DND-41 (cell line): Measurements from ENCODE around the gene STRN.
"Not testable (repeated sequence)": the region's sequence is repeated elsewhere in the genome, so short reads cannot be mapped to it uniquely, and the experiment has no call there.

ENCODE experiments used
- ATAC-seq: fragments of 200-7000 bp; cut with Tn5 transposase; 3 replicates; pipeline ENCODE4 v1.9.1; 2021; ENCODE audit warnings: low read depth; ENCODE audit not compliant: insufficient read depth
- DNase-seq: peaks from one replicate; pipeline ENCODE4 v3.0.0-alpha.2; 2020
- H2AFZ ChIP-seq: 2 replicates; pipeline ENCODE4 v1.6.0; 2012; ENCODE audit warnings: low read depth, low read length
- H3K27ac ChIP-seq: 2 replicates; pipeline ENCODE4 v1.5.1; 2012; ENCODE audit warnings: low read length, inconsistent platforms
- H3K27me3 ChIP-seq: fragments of 200-600 bp; sonication (generic); 2 replicates; pipeline ENCODE4 v1.6.0; 2012; ENCODE audit warnings: low read length, mild to moderate bottlenecking, inconsistent platforms; ENCODE audit not compliant: insufficient read depth, poor library complexity
- H3K36me3 ChIP-seq: 2 replicates; pipeline ENCODE4 v1.5.1; 2012; ENCODE audit warnings: low read length, inconsistent platforms; ENCODE audit not compliant: insufficient read depth
- H3K4me1 ChIP-seq: 2 replicates; pipeline ENCODE4 v1.5.1; 2012; ENCODE audit warnings: mild to moderate bottlenecking, low read length; ENCODE audit not compliant: insufficient read depth
- H3K4me2 ChIP-seq: 2 replicates; pipeline ENCODE4 v1.6.0; 2012; ENCODE audit warnings: mild to moderate bottlenecking, moderate library complexity, low read length, inconsistent platforms; ENCODE audit not compliant: insufficient read depth
- H3K4me3 ChIP-seq, 2 experiments: fragments of 200-600 bp in 1 of 2; shearing (Covaris generic) in 1 of 2; 2 replicates each; pipeline ENCODE4 v1.5.1; 2012 to 2016; ENCODE audit warnings: inconsistent platforms in 2 of 2, low read length in 2 of 2, mild to moderate bottlenecking in 2 of 2, low read depth in 1 of 2, moderate library complexity in 1 of 2
- H3K79me2 ChIP-seq: 2 replicates; pipeline ENCODE4 v1.6.0; 2012; ENCODE audit warnings: low read length, inconsistent platforms; ENCODE audit not compliant: insufficient read depth
- H3K9ac ChIP-seq: 2 replicates; pipeline ENCODE4 v1.6.0; 2012; ENCODE audit warnings: low read depth, mild to moderate bottlenecking, inconsistent platforms, low read length, moderate library complexity
- H3K9me3 ChIP-seq: 2 replicates; pipeline ENCODE4 v1.5.1; 2012; ENCODE audit warnings: low read length, moderate library complexity, mild to moderate bottlenecking, inconsistent platforms; ENCODE audit not compliant: insufficient read depth, severe bottlenecking
- H4K20me1 ChIP-seq: 2 replicates; pipeline ENCODE4 v1.6.0; 2012; ENCODE audit warnings: low read length; ENCODE audit not compliant: insufficient read depth
- EZH2 ChIP-seq: IDR thresholded peaks from 3 replicates; pipeline ENCODE4 v1.6.1; 2012; ENCODE audit warnings: borderline replicate concordance, low read depth, mild to moderate bottlenecking, moderate library complexity, low read length, inconsistent platforms; ENCODE audit not compliant: severe bottlenecking
- TF ChIP-seq, protein P1 (sequence below): IDR thresholded peaks from 2 replicates; pipeline ENCODE4 v1.5.1; 2012; ENCODE audit warnings: borderline replicate concordance, low read length, moderate library complexity, mild to moderate bottlenecking; ENCODE audit not compliant: poor library complexity, severe bottlenecking; ENCODE audit errors: extremely low read depth

Gene STRN

DNA sequence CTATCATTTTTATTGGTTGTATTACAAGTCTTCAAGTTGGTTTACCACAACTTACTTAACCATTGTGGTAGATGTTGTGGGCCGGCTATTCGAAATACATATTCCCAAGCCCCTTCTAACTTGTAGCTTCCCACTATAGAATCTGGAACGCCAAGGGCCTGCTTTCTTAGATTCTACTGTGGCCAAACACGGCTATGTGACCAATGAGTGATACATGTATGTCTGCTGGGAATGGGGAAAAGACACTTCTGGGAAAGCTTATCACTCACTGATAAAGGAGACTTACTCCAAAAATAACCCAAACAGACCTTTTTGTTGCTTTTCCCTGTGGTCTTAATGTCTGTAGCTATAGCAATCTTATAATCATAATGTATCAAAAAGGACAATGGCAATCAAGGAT lies 24.5 kb downstream of the STRN start:
- no peaks in the 10 kb centered on the region for H3K4me1 ChIP-seq
- H3K4me3 ChIP-seq = no peak overlapping the region
- no peak for DNase-seq
- no peak overlapping the region for H3K4me2 ChIP-seq
- H3K27me3 ChIP-seq = no peaks in the 10 kb centered on the region
- peaks cover 17% of the 10 kb centered on the region for H3K79me2 ChIP-seq
- no peak for TF ChIP-seq EZH2
- TF ChIP-seq, protein P1, sequence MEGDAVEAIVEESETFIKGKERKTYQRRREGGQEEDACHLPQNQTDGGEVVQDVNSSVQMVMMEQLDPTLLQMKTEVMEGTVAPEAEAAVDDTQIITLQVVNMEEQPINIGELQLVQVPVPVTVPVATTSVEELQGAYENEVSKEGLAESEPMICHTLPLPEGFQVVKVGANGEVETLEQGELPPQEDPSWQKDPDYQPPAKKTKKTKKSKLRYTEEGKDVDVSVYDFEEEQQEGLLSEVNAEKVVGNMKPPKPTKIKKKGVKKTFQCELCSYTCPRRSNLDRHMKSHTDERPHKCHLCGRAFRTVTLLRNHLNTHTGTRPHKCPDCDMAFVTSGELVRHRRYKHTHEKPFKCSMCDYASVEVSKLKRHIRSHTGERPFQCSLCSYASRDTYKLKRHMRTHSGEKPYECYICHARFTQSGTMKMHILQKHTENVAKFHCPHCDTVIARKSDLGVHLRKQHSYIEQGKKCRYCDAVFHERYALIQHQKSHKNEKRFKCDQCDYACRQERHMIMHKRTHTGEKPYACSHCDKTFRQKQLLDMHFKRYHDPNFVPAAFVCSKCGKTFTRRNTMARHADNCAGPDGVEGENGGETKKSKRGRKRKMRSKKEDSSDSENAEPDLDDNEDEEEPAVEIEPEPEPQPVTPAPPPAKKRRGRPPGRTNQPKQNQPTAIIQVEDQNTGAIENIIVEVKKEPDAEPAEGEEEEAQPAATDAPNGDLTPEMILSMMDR = no peak
- H3K9ac ChIP-seq = no peak overlapping the region
- no peak overlapping the region for H3K27ac ChIP-seq
- ATAC-seq = no peak
- H3K9me3 ChIP-seq = no peaks in the 10 kb centered on the region
- H4K20me1 ChIP-seq = no peaks in the 10 kb centered on the region
- no peak overlapping the region for H2AFZ ChIP-seq
- H3K36me3 ChIP-seq = no peaks in the 10 kb centered on the region; the same call in 1 of the 2 replicates

DNA sequence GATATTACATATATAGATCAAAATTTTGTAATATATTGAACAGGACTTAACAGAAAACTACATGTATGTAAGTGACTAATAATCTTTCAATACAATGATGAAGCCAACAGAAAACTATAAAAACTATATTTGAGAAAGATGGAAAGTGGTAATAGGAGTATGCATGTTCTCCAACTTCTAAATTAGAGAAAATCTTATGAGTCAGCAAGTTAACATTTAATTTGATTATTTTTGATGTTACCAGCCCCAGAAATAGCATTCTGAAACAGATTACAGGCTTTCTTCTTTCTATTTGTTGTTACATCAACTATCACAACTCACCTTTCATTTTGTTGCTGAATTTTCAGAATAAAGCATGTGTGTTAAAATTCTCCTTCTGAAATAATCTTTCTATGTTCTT lies 29.8 kb downstream of the STRN start:
- not testable (repeated sequence) for H3K9me3 ChIP-seq, H3K27me3 ChIP-seq, H3K27ac ChIP-seq, H3K4me2 ChIP-seq, H3K4me3 ChIP-seq, DNase-seq, H3K9ac ChIP-seq, ATAC-seq, H3K4me1 ChIP-seq, H4K20me1 ChIP-seq, H3K36me3 ChIP-seq, H2AFZ ChIP-seq
- H3K79me2 ChIP-seq = peaks cover 12% of the 10 kb centered on the region; the same call in 1 of the 2 replicates

DNA sequence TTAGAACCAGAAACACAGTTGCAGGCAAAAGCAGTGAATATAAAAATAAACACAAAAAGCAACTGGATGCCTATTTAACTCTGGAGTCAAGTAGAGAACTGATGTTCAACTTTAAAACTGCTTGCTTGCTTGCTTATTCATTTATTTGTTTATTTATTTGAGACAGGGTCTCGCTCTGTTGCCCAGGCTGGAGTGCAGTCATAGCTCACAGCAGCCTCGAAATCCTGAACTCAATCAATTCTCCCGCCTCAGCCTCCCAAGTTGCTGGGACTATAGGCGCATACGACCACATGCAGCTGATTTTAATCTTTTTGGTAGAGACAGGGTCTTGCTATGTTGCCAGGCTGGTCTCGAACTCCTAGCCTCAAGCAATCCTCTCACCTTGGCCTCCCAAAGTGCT lies 34.6 kb downstream of the STRN start:
- not testable (repeated sequence) for H3K27ac ChIP-seq, ATAC-seq, H4K20me1 ChIP-seq, H3K9me3 ChIP-seq, H2AFZ ChIP-seq, H3K4me3 ChIP-seq, H3K27me3 ChIP-seq, DNase-seq, H3K4me2 ChIP-seq, H3K4me1 ChIP-seq, H3K9ac ChIP-seq, H3K36me3 ChIP-seq
- H3K79me2 ChIP-seq = peaks cover 14% of the 10 kb centered on the region; the same call in 1 of the 2 replicates

DNA sequence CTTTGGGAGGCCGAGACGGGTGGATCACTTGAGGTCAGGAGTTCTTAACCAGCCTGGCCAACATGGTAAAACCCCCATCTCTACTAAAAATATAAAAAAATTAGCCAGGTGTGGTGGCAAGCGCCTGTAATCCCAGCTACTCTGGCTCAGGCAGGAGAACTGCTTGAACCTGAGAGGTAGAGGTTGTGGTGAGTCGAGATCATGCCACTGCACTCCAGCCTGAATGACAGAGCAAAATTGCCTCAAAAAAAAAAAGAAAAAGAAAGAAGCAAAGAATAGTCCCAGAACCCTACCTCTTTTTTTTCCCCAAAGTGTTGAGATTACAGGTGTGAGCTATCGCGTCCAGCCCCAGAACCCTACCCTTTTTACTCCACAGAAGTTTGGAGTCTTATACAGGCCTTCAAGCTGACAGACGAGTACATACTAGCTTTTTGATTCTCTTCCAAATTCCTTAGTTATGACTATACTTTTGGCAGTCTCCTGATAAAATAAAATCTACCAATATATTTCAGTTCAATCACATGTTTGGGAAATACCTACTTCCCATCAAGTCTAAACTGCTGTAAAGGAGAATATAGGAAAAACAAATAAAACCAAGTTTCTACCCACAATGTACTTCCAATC lies 35.4 kb downstream of the STRN start:
- H3K4me2 ChIP-seq, H3K36me3 ChIP-seq, H3K27ac ChIP-seq, H3K27me3 ChIP-seq, H2AFZ ChIP-seq, DNase-seq, H3K4me3 ChIP-seq, ATAC-seq, H3K9ac ChIP-seq, H3K9me3 ChIP-seq, H4K20me1 ChIP-seq, H3K4me1 ChIP-seq: not testable (repeated sequence)
- peaks cover 12% of the 10 kb centered on the region; the same call in 1 of the 2 replicates for H3K79me2 ChIP-seq

DNA sequence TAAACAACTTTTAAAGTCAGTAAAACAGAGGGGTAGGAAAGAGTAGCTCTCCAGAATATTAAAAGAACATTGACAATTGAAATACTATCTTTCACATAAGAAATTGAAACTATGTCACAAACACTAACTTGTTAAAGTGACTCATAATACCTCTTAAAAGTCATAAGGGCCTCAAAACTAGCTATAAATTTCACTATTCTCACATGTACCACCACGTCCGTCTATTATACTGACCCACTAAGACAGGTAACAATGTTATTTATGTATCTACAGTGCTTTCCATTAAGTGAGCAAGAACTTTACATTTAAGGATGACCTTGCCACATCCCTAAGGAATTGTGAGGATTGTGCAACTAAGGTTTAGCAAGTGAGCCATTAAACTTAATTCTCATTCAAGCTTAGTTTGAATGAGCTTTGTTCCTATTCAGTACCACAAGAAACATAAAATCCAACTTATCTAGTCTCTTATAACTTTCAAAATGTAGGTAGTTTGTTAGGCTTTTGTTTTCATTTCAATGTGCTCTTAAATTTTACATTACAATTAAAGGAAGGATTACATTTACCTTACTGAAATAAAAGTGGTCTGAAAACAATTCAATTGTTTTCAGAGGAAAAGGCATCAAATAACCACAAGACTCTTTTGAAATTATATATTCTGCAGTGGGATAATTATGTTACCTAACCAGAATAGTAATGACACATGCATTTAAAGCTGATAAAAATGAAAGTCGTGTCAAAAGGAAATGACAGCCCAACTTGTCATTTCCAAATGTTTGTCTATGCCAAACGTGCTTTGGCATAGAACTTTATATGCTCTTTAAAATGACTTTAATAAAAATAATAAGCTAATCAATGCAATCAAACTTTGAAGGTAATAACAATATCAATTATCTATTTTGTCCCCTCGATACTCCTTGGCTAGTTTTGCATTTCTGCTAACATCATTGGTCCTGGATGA lies 39.9 kb downstream of the STRN start:
- not testable (repeated sequence) for H3K27me3 ChIP-seq, H3K9ac ChIP-seq, H3K4me2 ChIP-seq, H3K79me2 ChIP-seq, H4K20me1 ChIP-seq, H3K4me3 ChIP-seq, ATAC-seq, H2AFZ ChIP-seq, H3K9me3 ChIP-seq, H3K4me1 ChIP-seq, H3K27ac ChIP-seq, DNase-seq, H3K36me3 ChIP-seq

DNA sequence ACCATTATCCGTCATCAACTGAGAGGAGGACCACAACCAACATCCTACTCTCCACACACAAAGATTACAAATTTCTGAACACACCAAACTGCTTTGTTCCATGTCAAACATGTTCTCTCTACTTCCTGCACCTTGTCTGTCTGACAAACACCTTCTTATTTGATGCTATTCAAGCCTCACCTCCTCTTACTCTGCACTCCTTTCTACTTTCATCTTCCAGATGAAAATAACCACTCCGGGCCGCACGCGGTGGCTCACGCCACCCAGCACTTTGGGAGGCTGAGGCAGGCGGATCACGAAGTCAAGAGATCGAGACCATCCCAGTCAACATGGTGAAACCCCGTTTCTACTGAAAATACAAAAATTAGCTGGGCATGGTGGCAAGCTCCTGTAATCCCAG lies 43.7 kb downstream of the STRN start:
- not testable (repeated sequence) for H3K4me2 ChIP-seq, H3K27me3 ChIP-seq, H3K27ac ChIP-seq, ATAC-seq, H3K79me2 ChIP-seq, H3K4me3 ChIP-seq, H3K9me3 ChIP-seq, H3K36me3 ChIP-seq, H3K9ac ChIP-seq, H2AFZ ChIP-seq, DNase-seq, H4K20me1 ChIP-seq, H3K4me1 ChIP-seq
